Stimulated activated CD4-positive, alpha-beta T cell treated with anti-CD3 and anti-CD28 coated beads, Interleukin-2, amount 100 ng/mL, for 24 hours (primary cell): Measurements from ENCODE around the gene HADH.
A peak's percentile ranks its signal among the peaks of the same experiment; 100 is the strongest.
"Not testable (repeated sequence)": the region's sequence is repeated elsewhere in the genome, so short reads cannot be mapped to it uniquely, and the experiment has no call there.

Source experiments
- DNase-seq, 2 donors: peaks; one replicate each; pipeline ENCODE4 v3.0.0-alpha.2; 2020

Gene HADH

GRCh38 chr4:107989537-107990386 lies at the start of gene HADH:
HADH (plus strand) TSS chr4:107989889; CDS start chr4:107989933, 44 bp downstream.
- DNase-seq, result peak; percentile 93 to 95

- DNase-seq, result no peak
Measured at GRCh38 chr4:107945809-107946208, 43.9 kb upstream of the HADH start.

GRCh38 chr4:107950746-107951540 lies 38.7 kb upstream of the HADH start:
- no peak for DNase-seq

GRCh38 chr4:107951551-107951950 lies 38.1 kb upstream of the HADH start:
- no peak for DNase-seq

- DNase-seq, result no peak
Measured at GRCh38 chr4:107956011-107956410, 33.7 kb upstream of the HADH start.

- no peak for DNase-seq
Measured at GRCh38 chr4:107966903-107967302, 22.8 kb upstream of the HADH start.

- DNase-seq, result not testable (repeated sequence)
Measured at GRCh38 chr4:107967519-107967918, 22.2 kb upstream of the HADH start.

GRCh38 chr4:107967921-107968320 lies 21.8 kb upstream of the HADH start:
- not testable (repeated sequence) for DNase-seq

GRCh38 chr4:107970063-107970798 lies 19.5 kb upstream of the HADH start:
- DNase-seq, result no peak

GRCh38 chr4:107972605-107973004 lies 17.1 kb upstream of the HADH start:
- no peak for DNase-seq

GRCh38 chr4:107974523-107974922 lies 15.2 kb upstream of the HADH start:
- no peak for DNase-seq

- DNase-seq, result no peak
Measured at GRCh38 chr4:107977482-107977881, 12.2 kb upstream of the HADH start.

- DNase-seq, result no peak
Measured at GRCh38 chr4:107977966-107978705, 11.6 kb upstream of the HADH start.

- no peak for DNase-seq
Measured at GRCh38 chr4:107978716-107979451, 10.8 kb upstream of the HADH start.

GRCh38 chr4:107987916-107988762 lies 1.6 kb upstream of the HADH start:
- no peak for DNase-seq

GRCh38 chr4:107988763-107989035 lies 990 bp upstream of the HADH start:
- no peak for DNase-seq

GRCh38 chr4:107989162-107989536 lies 540 bp upstream of the HADH start:
- DNase-seq, result no peak

- DNase-seq, result no peak
Measured at GRCh38 chr4:107991945-107992630, 2.4 kb downstream of the HADH start.

- no peak for DNase-seq
Measured at GRCh38 chr4:107993969-107994368, 4.3 kb downstream of the HADH start.

GRCh38 chr4:107994894-107995293 lies 5.2 kb downstream of the HADH start:
- DNase-seq, result no peak
